Measurements from ENCODE around the gene MACROD2.

The MACROD2 gene

DNA sequence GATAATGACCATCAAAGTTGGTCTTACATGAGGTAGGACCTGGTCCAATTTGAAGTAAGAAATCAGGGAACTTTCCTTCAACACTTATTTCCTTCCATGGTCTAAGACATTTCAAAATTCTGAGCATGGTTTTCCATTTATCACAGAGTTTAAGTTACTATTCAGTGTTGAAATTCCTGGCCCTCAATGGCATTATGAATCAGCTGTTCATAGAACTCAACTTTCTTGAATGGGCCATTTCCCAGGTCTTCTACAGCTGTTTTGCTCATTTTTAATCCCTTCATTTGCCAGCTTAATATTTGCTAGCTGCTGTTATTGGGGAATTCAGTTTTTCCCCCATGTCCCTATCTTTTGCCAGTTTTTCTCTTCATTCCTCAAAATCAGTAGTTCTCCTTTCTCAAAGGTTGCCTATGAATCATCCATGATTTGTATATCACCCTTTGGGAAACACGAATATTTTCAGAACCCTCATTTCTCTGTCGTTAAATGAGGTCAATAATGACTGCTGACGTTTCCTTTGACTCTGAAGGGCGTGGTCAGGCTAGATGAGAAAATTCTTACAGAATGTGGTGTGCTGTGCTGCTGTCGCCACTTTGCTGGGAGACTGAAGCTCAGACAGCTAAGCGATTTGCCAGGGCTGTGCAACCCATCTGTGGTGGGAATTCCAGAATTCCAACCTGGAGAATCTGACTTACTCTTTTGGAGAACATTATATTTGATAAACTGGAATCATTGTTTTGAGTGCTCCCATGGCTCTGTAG, 558.6 kb downstream of the MACROD2 start:
- no peak for DNase-seq

DNA sequence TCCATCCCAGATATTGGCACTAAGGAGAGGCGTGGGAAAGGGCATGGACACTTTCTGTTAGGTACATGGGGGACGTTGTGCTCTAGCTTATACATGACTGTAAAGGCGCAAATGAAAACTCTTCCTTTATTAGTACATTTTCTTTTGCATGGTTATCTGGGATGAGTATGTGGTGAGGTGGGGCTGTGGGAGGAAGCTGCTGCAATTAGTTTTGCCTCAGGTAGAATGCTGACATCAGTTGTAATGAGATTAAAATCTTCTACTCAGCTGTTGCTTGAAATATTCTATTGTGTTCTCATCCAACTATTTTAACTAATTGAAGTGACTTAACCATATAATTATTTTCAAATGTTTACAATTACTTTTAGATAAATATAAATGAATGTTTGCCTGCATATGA, 560.4 kb downstream of the MACROD2 start:
- no peak for DNase-seq

DNA sequence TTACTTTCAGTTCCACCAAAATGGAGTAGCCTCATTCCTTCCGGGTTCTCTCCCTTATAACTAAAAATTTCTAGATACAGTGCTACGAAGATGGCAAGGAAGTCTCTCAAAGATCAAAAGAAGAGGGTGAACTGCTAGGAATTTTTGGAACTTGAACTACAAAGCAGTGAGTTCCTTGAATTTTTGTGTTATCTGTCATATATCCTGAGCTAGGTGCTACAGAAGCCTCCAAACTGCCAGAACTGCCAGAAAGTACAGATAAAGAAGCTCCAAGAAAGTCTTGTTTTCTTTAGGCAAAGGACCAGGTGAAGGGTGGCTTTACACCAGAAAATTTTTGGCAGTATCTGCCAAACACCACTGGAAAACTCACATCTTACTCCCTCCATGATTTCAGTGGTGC, 560.9 kb downstream of the MACROD2 start:
- no peak for DNase-seq

GRCh38 chr20:14559612-14560011, 564.3 kb downstream of the MACROD2 start:
- no peak for DNase-seq

GRCh38 chr20:14561741-14562221, 566.5 kb downstream of the MACROD2 start:
- no peak for DNase-seq

- DNase-seq, result no peak
These were observed 567.7 kb downstream of the MACROD2 start for GRCh38 chr20:14562981-14563380.

GRCh38 chr20:14566505-14566904, 571.2 kb downstream of the MACROD2 start:
- no peak for DNase-seq

GRCh38 chr20:14568225-14568624, 572.9 kb downstream of the MACROD2 start:
- DNase-seq, result no peak

DNA sequence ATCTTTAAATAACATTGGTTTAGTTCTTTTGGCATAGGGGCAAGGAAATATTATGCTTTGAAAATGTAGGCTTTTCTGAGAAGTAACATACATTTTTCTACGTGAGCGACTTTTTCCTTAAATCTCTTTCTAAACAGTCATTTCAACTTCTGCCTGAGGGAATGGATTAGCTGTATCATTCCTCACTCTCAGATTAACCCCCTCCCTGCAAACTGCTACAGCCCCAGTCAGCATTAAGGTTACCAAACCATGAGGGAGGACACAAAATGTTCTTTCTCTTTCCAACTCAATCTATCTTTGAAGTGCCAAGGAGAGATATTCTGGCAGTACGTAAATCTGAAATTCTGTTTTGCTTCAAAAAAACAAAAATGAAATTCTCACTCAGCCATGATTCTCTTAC, 573.4 kb downstream of the MACROD2 start:
- DNase-seq, result no peak

DNA sequence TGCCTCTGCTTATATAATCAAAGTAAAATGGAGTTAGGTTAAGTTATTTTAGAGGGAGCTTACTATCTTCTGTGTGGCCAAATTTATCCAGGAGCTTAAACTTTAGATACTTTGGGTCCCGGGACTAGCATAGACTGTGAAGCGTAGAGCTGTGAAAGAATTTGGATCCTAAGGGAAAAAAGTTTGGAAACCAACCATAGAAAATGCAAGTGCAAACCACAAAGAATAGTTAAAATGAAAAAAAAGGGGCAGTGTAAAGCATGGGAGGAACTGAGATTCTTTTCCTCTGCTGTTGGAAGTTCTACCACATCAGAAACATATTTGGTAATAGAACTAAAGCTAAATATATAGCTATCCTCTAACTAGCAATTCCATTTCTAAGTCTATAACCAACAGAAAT, 574.3 kb downstream of the MACROD2 start:
- DNase-seq, result no peak

GRCh38 chr20:14570811-14571210, 575.5 kb downstream of the MACROD2 start:
- no peak for DNase-seq

DNA sequence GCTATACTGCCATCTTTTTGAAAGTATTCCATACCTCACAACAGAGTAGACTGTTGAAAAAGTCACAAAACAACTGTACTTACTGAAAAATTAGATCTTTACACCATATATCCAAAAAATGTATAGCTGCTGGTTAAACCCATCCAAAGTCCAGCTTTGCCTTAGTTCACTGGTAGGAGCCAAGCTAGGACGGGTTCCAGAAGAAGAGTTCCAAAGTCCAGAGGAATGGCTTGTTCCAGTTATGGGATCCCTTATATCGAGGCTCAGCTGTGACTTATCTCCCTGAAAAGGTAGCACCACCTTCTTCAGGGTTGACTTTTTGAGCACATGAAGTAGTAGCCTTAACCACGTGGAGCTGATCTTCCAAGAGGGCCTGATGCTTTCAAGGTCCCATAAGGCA, 578.4 kb downstream of the MACROD2 start:
- DNase-seq, result no peak

DNA sequence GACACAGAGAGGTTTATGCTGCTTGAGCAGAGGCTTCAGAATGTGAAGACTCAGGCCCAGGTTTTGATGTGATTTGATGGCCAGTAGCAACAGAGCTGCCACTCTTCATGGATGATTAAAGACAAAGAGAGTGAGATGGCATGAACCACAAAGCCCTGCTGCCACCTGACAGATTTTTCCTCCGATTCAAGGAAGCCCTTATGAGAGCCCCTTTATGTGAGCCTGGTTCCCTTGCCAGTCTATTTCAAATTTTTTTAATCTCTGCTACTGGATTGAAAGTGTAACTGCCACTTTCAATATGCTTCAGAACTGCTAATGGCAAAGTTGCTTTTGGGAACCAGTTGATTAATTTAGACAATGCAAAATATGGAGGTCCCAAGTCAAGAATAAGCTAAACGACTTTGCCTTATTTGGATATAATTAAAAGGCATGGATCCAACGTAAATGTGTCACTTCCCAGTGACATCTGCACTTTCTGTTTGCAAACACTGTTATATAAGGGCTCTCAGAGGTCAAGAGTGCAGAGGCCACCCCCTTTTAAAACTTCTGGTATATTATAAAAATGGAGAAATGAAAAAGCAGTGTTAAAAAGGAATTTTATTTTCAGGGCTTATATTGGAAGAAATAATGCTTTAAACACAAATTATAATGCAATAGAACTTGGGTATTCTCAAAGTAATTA, 581.0 kb downstream of the MACROD2 start:
- DNase-seq, result no peak

DNA sequence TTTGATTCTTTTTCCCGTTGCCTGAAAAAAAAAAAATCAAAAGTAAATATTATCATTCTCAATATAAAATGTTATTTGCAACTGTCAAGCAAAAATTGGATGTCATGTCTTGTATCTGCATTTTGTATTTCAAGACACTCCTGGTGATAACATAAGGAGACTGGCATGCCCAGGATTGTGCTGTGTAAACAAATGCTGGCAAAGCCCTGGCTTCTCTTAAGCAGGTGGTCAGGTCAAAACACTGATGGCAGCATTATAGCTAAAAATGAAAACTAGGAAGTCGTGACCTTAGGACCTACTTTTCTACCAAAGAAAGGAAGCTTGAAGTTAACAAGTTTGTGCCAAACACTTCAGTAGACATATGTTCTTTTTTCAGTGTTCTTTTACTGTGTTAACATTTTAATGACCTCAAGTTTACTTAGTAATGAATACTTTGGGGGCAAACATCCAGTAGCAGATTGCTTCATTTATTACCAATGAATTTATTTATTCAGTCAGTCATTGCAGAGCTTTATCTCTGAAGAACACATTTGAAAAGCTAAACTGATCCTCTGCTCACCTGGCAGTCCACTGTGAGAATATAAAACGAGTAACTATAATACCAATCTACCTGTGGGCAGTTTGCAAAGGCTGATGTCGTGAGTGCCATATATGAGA, 585.2 kb downstream of the MACROD2 start:
- DNase-seq, result no peak

GRCh38 chr20:14581731-14582130, 586.4 kb downstream of the MACROD2 start:
- DNase-seq, result no peak

DNA sequence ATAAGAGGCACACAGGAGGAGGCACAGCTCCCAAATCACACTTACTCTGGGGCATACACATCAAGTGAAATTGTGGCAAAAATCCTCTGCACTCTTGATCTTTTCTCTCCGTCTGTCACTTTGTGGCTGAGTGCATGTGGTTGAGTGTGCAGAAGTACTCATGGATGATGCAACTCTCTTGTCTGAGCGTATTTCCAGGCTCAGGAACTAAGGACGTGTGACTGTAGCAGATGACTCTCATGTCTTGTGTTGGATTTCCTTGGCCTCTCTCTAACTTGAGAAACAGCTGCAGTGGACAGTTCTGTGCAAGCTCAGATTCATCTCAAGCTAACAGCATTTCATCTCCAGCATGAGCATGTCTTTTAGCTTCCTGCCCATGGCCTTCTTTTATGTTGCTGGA, 587.5 kb downstream of the MACROD2 start:
- DNase-seq, result peak; percentile 9

GRCh38 chr20:14583413-14583812, 588.1 kb downstream of the MACROD2 start:
- peak; percentile 5 for DNase-seq

DNA sequence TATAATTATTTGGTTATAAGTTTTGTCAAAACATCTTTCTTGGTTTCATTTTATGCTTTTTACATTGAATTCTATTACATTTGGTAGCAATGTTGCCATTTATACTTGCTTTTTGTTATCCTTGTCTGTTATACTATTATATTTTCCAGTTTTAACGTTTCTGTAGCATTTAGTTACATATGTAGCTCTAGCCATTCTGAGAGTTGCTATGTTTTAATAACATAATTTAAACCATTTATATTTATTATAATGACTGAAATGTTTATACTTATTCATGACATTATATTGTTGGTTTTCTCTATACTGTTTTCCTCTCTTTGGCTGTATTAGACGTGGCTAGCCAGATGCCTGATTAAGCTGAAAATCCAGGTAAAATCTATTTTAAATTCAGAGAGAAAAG, 594.1 kb downstream of the MACROD2 start:
- DNase-seq, result no peak

DNA sequence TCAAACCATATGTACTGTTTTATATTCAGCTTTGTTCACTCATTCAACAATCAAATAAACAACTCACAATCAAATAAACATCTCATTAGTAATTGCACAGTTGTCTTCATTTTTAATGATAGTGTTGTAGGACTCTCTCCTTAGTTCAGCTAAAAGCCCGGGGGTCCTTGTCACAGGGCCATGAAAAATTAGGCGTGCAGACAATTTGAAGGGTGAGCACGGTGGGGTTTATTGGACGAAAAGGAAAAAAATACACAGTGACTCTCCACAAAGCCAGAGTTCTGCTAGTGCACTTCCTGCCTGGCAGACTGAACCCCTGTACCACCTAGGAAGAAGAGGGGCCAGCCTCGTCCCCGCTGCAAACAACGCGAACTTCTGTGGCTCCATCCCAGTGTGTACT, 599.7 kb downstream of the MACROD2 start:
- DNase-seq, result no peak

- DNase-seq, result no peak
These were observed 601.9 kb downstream of the MACROD2 start for GRCh38 chr20:14597206-14597715.

GRCh38 chr20:14599613-14600012, 604.3 kb downstream of the MACROD2 start:
- DNase-seq, result no peak

GRCh38 chr20:14600527-14600926, 605.2 kb downstream of the MACROD2 start:
- no peak for DNase-seq

DNA sequence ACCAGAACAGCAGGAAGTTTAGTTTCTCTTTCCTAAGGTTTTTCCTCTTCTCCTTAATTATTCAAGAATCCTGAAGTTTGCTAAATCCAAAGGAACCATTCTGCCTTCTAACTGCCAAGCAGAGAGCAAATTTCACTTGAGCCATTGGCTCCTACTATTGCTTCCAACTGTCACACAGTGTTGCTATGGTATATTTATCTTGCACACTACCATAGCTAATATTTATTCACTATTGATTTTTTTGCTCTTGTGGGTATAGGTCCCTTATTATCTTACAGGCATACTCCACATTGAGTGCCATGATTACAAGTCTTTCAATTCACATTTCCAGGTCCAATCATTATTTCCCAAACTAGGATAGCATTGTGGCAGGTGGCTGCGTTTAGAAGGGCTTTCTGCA, 608.8 kb downstream of the MACROD2 start:
- no peak for DNase-seq
